ENCODE data around the gene NUP210. TPM values are rescaled to one million over a fixed set of nuclear protein-coding genes. Genes with fewer than 3 reads are reported as not detected.

The NUP210 gene
- total and polyA plus RNA-seq, 3 donors from 2014 or later: 26.2 to 44.0 (median 37.4) TPM

DNA sequence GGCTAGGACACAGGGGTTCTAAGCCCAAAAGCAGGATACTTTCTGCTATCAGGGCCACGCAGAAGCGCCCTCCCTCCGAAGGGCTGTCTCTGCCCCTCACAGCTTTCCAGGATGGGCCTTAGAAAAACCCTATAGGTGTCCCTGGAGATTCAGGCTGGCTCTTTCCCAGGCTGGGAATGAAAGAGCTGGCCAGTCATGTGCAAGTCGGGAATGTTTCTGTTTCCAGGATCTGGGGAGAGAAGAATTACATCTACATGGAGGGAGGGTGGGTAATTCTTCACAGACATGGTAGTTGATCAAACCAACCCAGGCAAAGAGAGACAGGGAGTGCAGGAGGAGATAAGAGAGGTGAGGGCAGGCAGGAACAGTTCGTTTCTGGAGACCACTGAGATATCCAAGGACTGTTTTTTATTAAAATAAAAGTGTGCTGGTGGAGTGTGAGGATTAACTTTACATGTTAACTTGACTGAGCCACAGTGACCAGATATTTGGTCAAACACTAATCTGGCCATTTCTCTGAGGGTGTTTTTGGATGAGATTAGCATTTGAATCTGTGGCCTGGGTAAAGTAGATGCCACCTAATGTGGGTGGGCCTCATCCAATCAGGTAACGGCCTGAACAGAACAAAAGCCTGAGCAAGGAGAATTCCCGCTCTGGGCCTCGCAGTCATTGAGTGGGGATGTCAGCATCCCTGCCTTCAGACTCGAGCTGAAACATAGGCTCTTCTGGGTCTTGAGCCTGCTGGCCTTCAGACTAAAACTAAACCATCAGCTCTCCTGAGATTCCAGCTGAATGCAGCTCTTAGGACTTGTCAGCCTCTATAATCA is 15.3 kb downstream of the NUP210 start:
- Histone ChIP-seq H3K36me3 (ENCODE audit: low read depth, missing control alignments) (no peaks in the 10 kb centered on the region), H3K4me3 (no peak overlapping the region), H3K27me3 (no peaks in the 10 kb centered on the region), H3K27ac (no peak overlapping the region), H3K9me3 (no peaks in the 10 kb centered on the region), H3K4me1 (no peaks in the 10 kb centered on the region)
- intact Hi-C loops (cut with DNase I; ENCODE audit: low total_unique reads): no loop called here
- TF ChIP-seq, protein P1, sequence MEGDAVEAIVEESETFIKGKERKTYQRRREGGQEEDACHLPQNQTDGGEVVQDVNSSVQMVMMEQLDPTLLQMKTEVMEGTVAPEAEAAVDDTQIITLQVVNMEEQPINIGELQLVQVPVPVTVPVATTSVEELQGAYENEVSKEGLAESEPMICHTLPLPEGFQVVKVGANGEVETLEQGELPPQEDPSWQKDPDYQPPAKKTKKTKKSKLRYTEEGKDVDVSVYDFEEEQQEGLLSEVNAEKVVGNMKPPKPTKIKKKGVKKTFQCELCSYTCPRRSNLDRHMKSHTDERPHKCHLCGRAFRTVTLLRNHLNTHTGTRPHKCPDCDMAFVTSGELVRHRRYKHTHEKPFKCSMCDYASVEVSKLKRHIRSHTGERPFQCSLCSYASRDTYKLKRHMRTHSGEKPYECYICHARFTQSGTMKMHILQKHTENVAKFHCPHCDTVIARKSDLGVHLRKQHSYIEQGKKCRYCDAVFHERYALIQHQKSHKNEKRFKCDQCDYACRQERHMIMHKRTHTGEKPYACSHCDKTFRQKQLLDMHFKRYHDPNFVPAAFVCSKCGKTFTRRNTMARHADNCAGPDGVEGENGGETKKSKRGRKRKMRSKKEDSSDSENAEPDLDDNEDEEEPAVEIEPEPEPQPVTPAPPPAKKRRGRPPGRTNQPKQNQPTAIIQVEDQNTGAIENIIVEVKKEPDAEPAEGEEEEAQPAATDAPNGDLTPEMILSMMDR (IDR thresholded peaks at IDR 0.05): no peak
- no peak for TF ChIP-seq POLR2A (IDR thresholded peaks at IDR 0.05)
- DNase-seq: no peak
- 81% methylated on average over 9 of the region's 9 CpGs for WGBS, 2 donors

DNA sequence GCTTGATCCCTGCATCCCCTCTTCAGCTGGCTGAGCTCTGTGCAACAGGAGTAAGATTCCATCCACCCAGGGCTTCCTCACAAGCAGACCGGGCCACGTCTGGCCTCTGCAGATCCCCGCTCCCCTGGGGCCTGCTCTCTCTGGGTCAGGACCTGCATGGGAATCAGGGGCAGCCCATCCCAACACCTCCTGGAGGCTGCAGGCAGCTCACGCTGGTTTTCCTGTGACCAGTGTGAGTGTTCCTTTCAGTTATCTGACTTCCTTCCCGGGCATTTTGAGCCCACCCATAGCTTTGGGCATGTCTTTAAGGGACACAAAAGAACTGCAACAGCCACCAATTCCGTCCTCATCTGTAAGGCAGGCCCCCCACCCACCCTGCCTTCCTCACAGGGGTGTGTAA is 16.3 kb downstream of the NUP210 start:
- TF ChIP-seq POLR2A (IDR thresholded peaks at IDR 0.05): no peak
- TF ChIP-seq, protein P1 (IDR thresholded peaks at IDR 0.05): no peak
- H3K27ac ChIP-seq: no peak overlapping the region
- no peaks in the 10 kb centered on the region for H3K27me3 ChIP-seq
- WGBS, 2 donors: 62 to 80% methylated on average over 3 to 6 of the region's 6 CpGs
- H3K9me3 ChIP-seq: no peaks in the 10 kb centered on the region
- intact Hi-C loops (cut with DNase I; ENCODE audit: low total_unique reads): no loop called here
- DNase-seq: no peak
- H3K4me3 ChIP-seq: no peak overlapping the region
- no peaks in the 10 kb centered on the region for H3K4me1 ChIP-seq
- no peaks in the 10 kb centered on the region for H3K36me3 ChIP-seq (ENCODE audit: low read depth, missing control alignments)

GRCh38 chr3:13403213-13403819 is 16.8 kb downstream of the NUP210 start:
- WGBS, 2 donors: 96 to 100% methylated on average over 1 to 9 of the region's 9 CpGs
- TF ChIP-seq POLR2A (IDR thresholded peaks at IDR 0.05): no peak
- TF ChIP-seq, protein P1 (IDR thresholded peaks at IDR 0.05): no peak
- H3K27ac ChIP-seq: no peak overlapping the region
- H3K4me3 ChIP-seq: no peak overlapping the region
- H3K36me3 ChIP-seq (ENCODE audit: low read depth, missing control alignments): no peaks in the 10 kb centered on the region
- H3K9me3 ChIP-seq: no peaks in the 10 kb centered on the region
- no peaks in the 10 kb centered on the region for H3K4me1 ChIP-seq
- intact Hi-C loops (cut with DNase I; ENCODE audit: low total_unique reads): no loop called here
- no peak for DNase-seq
- no peaks in the 10 kb centered on the region for H3K27me3 ChIP-seq

DNA sequence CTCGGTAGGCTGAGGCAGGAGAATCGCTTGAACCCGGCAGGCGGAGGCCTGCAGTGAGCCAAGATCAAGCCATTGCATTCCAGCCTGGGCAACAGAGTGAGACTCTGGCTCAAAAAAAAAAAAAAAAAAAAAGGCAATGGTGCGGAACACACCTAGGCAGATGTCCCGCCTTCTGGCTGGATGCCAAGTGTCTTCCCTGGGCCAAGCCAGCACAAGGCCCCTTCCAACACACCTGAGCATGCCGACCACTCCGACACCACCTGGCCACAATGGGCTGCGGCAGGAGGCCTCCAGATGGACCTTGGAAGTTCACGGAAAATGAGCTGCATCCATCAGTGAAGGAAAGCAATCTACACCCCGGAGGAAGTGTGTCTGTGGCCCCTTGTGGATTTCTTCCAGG is 19.0 kb downstream of the NUP210 start:
- WGBS, 2 donors: 80 to 98% methylated on average over 7 to 11 of the region's 11 CpGs
- Histone ChIP-seq H3K27me3 (no peaks in the 10 kb centered on the region), H3K36me3 (ENCODE audit: low read depth, missing control alignments) (no peaks in the 10 kb centered on the region), H3K27ac (no peak overlapping the region), H3K4me3 (no peak overlapping the region), H3K9me3 (no peaks in the 10 kb centered on the region), H3K4me1 (no peaks in the 10 kb centered on the region)
- intact Hi-C loops (cut with DNase I; ENCODE audit: low total_unique reads): no loop called here
- TF ChIP-seq, protein P1 (IDR thresholded peaks at IDR 0.05): no peak
- no peak for TF ChIP-seq POLR2A (IDR thresholded peaks at IDR 0.05)
- DNase-seq: no peak

All from testis (tissue), 3 donors.